ENCODE results near the gene ARHGAP45.

DNA sequence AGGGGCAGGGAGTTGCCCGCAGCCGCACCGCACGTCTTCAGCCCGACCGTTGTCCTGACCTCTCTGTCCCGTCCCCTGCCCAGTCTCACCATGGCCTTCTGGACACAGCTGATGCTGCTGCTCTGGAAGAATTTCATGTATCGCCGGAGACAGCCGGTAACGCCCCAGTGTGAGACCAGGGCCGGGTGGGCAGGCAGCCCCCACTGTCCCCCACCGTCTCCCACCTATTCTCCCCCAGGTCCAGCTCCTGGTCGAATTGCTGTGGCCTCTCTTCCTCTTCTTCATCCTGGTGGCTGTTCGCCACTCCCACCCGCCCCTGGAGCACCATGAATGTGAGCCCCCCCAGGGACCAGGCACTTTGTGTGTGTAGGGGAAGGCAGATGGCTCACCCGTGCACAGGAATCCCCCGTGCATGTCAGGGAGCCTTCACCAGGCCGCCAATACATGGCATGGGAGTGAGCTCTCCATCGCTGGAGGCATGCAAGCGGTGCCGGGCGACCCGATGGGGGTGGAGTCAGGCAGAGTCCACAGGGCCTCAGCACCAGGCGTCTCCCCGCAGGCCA is 25.6 kb upstream of the ARHGAP45 start:
- TF ChIP-seq, protein P1, sequence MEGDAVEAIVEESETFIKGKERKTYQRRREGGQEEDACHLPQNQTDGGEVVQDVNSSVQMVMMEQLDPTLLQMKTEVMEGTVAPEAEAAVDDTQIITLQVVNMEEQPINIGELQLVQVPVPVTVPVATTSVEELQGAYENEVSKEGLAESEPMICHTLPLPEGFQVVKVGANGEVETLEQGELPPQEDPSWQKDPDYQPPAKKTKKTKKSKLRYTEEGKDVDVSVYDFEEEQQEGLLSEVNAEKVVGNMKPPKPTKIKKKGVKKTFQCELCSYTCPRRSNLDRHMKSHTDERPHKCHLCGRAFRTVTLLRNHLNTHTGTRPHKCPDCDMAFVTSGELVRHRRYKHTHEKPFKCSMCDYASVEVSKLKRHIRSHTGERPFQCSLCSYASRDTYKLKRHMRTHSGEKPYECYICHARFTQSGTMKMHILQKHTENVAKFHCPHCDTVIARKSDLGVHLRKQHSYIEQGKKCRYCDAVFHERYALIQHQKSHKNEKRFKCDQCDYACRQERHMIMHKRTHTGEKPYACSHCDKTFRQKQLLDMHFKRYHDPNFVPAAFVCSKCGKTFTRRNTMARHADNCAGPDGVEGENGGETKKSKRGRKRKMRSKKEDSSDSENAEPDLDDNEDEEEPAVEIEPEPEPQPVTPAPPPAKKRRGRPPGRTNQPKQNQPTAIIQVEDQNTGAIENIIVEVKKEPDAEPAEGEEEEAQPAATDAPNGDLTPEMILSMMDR (IDR thresholded peaks at IDR 0.05) = no peak
- peak in 1 of 3 donors; percentile 4 for TF ChIP-seq POLR2A (IDR thresholded peaks at IDR 0.05)

All from body of pancreas (tissue), 4 donors.